ENCODE measurements around the gene GTPBP6.

DNA sequence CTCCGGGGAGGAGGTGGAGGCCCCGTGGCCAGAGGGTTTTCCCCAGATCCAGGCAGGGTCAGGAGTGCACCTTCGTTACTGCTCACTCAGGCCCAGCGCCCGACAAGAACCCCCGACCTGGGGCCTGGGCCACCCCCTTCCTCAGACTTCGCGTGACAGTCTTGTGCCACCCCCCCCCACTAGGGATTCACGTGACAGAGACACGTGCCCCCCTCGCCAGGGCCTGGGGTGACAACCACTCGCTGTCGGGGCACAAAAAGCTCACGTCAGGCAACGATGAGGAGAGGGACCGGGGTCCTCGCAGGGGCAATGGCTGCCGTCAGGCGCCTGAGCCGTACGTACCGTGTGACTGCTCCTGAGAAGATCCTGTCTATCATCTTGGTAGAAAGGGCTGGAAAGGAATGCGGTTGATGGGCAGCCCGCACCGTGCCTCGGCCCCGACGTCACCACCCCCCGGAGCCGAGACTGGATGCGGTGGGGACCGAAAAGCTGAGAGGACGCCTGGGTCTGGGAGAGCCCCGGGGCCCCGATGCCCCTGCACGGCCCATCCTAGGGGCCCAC is 23.0 kb upstream of the GTPBP6 start:
- TF ChIP-seq, protein P1, sequence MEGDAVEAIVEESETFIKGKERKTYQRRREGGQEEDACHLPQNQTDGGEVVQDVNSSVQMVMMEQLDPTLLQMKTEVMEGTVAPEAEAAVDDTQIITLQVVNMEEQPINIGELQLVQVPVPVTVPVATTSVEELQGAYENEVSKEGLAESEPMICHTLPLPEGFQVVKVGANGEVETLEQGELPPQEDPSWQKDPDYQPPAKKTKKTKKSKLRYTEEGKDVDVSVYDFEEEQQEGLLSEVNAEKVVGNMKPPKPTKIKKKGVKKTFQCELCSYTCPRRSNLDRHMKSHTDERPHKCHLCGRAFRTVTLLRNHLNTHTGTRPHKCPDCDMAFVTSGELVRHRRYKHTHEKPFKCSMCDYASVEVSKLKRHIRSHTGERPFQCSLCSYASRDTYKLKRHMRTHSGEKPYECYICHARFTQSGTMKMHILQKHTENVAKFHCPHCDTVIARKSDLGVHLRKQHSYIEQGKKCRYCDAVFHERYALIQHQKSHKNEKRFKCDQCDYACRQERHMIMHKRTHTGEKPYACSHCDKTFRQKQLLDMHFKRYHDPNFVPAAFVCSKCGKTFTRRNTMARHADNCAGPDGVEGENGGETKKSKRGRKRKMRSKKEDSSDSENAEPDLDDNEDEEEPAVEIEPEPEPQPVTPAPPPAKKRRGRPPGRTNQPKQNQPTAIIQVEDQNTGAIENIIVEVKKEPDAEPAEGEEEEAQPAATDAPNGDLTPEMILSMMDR (IDR thresholded peaks at IDR 0.05): no peak
- TF ChIP-seq EP300 (IDR thresholded peaks at IDR 0.05) (no peak), POLR2A (IDR thresholded peaks at IDR 0.05) (no peak), POLR2AphosphoS5 (IDR thresholded peaks at IDR 0.05) (no peak)

Measured in gastroesophageal sphincter (tissue), 3 donors.